Mucosa of gallbladder (tissue), 1 donor: ENCODE data around the gene AMIGO2. TPM values are rescaled to one million over a fixed set of nuclear protein-coding genes. Genes with fewer than 3 reads are reported as not detected.

Experiments used
- DNase-seq: peaks from one replicate; pipeline ENCODE4 v3.0.0-alpha.2; 2020; ENCODE audit warnings: low spot score
- total RNA-seq: library from RNA; stranded (reverse); gene quantifications from one replicate; pipeline ENCODE4 v1.2.1, GENCODE V29; 2021
- donor health status: DM: no; HTN: no; CAD: no.

AMIGO2 gene
- total RNA-seq, 1 donor from 2014 or later = 32.7 TPM

GRCh38 chr12:47097276-47097896, 17.6 kb upstream of the AMIGO2 start:
- DNase-seq = no peak

- no peak for DNase-seq
Measured at GRCh38 chr12:47095446-47096236, 15.9 kb upstream of the AMIGO2 start.

- no peak for DNase-seq
Measured at GRCh38 chr12:47094804-47095203, 15.0 kb upstream of the AMIGO2 start.

- DNase-seq = no peak
Measured at GRCh38 chr12:47091009-47091408, 11.2 kb upstream of the AMIGO2 start.

GRCh38 chr12:47088021-47088944, 8.5 kb upstream of the AMIGO2 start:
- no peak for DNase-seq

- no peak for DNase-seq
Measured at GRCh38 chr12:47087088-47087688, 7.4 kb upstream of the AMIGO2 start.

GRCh38 chr12:47085815-47086252, 6.1 kb upstream of the AMIGO2 start:
- DNase-seq = no peak

GRCh38 chr12:47084172-47084571, 4.4 kb upstream of the AMIGO2 start:
- no peak for DNase-seq

GRCh38 chr12:47082796-47083621, 3.2 kb upstream of the AMIGO2 start:
- no peak for DNase-seq

- no peak for DNase-seq
Measured at GRCh38 chr12:47082283-47082682, 2.5 kb upstream of the AMIGO2 start.

- peak; percentile 43 for DNase-seq
Measured at GRCh38 chr12:47080725-47081502, 1.2 kb upstream of the AMIGO2 start.

- DNase-seq = peak; percentile 50
Measured at GRCh38 chr12:47079981-47080724, 394 bp upstream of the AMIGO2 start.

GRCh38 chr12:47078733-47079467, 859 bp downstream of the AMIGO2 start:
- DNase-seq = peak; percentile 47

- DNase-seq = no peak
Measured at GRCh38 chr12:47078086-47078395, 1.7 kb downstream of the AMIGO2 start.

GRCh38 chr12:47077206-47078085, 2.3 kb downstream of the AMIGO2 start:
- no peak for DNase-seq

- no peak for DNase-seq
Measured at GRCh38 chr12:47075192-47076084, 4.3 kb downstream of the AMIGO2 start.

GRCh38 chr12:47074757-47075156, 5.0 kb downstream of the AMIGO2 start:
- no peak for DNase-seq
